Neural progenitor cell (in vitro differentiated cells): ENCODE data around the gene NCKAP5.

Experiments
- CTCF ChIP-seq: fragments of 200-600 bp; sonication (generic); IDR thresholded peaks from 2 replicates; pipeline ENCODE4 v1.5.1; 2017; ENCODE audit warnings: antibody characterized with exemption, mild to moderate bottlenecking
- EZH2 ChIP-seq: fragments of 200-600 bp; sonication (generic); IDR thresholded peaks from 2 replicates; pipeline ENCODE4 v1.6.1; 2017; ENCODE audit warnings: antibody characterized with exemption, mild to moderate bottlenecking, moderate library complexity
- EZH2phosphoT487 ChIP-seq: fragments of 200-600 bp; sonication (generic); IDR thresholded peaks from 2 replicates; pipeline ENCODE4 v1.6.1; 2017; ENCODE audit warnings: antibody characterized with exemption

DNA sequence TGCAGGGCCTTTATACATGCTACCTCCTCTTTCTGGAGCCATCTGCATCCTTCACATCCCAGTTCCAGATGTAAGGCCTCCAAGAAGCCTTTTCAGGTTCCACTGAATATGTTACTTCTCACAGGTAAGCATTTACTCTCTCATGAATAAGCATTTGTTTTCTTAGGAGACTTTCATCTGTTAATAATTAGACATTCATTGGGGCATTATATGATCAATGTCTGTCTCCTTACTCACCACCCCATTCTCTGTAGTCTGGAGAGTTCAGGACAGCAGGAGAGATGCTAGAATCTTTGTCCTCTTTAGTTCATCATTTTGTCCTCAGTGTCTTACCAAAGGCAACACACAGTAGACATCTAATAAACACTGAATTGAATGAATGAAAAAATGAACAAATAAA is 185.7 kb downstream of the NCKAP5 start:
- TF ChIP-seq EZH2 (no peak), CTCF (no peak), EZH2phosphoT487 (no peak)
